ENCODE results near the gene ARPIN.
"Not testable (repeated sequence)": the region's sequence is repeated elsewhere in the genome, so short reads cannot be mapped to it uniquely, and the experiment has no call there.

Gene ARPIN

DNA sequence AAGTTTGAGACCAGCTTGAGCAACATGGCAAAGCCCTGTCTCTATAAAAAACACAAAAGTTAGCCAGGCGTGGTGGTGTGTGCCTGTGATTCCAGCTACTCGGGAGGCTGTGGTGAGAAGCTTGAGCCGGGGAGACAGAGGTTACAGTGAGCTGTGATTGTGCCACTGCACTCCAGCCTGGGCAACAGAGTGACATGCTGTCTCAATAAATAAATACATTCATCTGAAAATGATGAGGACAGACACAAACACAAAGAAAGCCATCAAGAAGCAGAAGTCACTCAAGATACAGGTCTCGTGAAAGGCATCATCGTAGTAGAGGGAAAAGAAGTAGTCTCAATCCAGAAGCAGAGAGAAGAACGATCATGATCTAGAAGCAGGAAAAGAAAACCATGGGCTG, 37.0 kb downstream of the ARPIN start:
- no peak for DNase-seq

DNA sequence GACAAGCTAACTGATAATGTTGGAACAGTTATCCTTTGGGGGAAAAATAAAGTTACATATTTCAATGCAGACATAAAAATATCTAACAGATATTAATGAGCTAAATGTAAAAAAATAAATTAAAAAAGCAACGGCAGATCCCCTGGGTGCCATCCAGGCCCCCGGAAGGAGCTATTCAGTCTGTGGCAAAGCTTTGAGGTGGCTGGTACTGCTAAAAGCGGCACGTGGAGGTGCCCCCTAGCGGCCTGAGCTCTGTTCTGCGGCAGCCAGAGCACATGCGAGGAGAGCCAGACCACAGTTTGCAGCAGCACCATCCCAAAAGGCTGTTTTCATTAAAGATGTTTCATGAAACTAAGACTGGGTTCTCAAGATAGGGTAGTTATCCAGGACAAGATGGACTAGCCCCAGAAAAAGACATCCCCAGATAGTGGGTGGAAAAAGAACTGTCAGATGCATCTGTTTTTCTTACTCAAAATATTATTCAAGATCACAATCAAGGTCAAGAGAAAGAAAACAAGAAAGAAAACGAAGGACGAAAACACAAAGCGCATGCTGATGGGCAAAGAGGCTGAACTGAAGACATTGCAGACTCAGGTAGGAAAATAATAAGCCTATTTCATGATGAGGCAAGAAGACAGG, 37.7 kb downstream of the ARPIN start:
- DNase-seq = peak; percentile 91

DNA sequence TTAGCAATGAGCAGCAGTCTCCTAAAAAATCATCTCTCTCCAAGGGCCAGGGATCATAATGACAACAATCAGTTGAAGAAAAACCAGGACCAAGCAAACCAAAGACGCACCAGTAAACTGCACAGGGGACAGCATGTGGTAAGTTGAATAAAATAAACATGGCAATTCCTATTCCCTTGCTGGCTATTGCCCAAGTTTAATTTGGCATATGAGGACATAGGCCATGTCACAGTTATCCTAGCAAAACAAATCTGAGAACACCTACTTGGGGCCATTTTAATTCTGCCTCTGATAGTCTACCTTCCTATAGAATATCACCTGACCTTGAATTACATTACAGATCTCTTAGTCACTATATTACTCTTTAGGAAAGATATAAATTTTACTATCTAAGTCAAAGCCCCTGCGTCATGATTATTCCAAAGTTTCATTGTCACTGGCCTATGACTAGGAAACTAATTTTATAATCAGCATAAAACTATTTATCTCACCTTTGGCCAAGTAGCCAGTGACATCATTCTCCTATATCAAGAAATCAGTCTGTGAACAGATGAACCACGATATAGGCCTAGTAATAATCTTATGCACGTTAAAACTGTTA, 42.0 kb downstream of the ARPIN start:
- DNase-seq = no peak

DNA sequence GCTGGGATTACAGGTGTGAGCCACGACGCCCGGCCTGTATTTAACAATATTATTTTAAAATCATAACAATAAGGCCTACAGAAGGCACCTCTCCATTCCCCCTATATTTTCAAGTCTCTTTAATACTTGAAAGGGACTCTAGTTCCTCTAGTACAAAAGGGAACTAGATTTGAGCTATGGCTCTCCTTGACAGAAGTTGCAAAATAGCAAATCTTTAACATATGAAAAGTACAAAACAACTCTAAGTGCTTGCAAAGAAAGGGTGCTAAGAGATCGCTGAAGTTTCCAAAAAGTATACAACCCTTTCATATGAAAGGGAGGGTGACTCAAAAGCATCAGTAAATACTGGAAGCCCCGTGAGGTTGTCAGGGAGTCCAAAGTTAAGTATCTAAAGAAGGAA, 42.7 kb downstream of the ARPIN start:
- no peak for DNase-seq

DNA sequence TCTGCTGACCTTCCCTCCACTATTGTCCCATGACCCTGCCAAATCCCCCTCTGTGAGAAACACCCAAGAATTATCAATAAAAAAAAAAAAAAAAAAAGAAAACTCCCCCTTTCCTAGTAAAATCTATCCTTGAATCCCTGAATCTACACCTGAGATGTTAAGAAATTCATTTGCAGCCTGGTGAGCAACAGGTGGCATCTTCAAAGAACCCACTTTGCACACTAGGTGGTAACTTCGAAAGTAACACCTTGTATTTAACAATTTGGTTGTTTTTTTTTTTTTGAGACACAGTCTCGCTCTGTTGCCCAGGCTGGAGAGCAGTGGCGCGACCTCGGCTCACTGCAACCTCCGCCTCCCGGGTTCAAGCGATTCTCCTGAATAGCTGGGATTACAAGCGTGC, 43.3 kb downstream of the ARPIN start:
- not testable (repeated sequence) for DNase-seq

DNA sequence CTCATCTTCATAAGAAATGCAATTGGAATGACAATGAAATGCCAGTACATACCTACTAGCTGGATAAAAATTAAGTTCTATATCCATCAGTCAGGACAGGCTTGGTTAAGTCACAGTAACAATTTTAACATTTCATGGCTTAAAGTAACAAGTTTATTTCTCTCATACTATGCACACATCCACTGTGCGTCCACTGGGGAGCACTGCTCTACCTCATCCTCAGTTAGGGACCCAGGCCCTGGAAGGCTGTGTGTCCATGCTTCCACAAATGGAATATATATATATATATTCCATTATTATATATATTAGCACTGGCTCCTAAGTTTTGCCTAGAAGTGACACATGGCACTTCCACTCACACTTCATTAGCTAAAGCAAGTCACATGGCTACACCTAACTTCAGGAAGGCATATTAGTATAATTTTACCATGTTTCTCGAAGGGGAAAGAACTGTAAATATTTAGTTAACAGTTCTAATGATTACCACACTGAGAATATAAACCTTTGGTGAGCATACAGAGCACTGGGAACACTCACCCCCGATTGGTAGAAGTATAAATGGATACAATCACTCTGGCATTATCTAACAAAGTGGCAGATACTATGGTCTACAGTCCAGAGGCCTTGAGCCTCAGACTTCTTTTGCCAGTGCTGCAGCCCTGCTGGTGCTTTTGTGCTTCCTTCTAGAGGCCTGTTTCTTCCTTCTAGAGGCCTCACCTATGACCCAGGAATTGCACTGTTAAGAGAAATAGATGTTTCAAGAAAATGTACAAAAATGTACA, 47.6 kb downstream of the ARPIN start:
- no peak for DNase-seq

DNA sequence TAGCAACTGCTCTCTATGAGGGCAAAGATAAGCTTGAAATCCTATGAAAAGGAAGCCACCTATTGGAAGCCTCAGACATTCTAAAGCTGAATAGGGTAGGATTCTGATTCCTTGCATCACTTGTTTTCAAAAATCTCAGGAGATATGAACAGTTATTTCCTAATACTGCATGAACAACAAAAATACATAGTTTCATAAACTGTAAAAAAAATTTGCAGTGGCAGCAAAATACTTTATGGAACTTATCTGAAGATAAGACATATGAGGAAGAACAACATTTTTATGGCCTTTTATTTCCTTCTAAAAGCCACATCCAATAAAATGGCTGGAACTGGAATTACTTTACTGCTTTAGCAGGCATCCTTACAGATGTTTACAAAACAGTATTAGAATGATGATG, 48.8 kb downstream of the ARPIN start:
- no peak for DNase-seq

DNA sequence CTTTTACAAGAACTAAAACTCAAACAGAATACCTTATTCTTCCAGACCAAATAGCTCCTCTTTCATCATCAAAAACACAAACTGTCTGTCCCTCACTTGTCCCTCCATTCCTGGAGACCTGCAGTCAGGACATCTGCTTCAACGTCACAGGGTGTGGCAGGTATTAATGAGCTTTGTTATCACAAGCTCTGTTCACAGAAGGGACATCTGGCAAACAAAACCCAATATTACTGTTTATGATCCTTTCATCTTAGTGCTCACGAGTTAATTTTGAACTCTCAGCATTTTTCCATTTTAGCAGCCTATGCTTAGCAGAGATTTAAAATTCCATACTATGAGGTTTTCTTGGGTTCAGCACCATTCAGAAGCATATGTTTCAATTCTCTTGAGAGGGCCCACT, 51.9 kb downstream of the ARPIN start:
- no peak for DNase-seq

DNA sequence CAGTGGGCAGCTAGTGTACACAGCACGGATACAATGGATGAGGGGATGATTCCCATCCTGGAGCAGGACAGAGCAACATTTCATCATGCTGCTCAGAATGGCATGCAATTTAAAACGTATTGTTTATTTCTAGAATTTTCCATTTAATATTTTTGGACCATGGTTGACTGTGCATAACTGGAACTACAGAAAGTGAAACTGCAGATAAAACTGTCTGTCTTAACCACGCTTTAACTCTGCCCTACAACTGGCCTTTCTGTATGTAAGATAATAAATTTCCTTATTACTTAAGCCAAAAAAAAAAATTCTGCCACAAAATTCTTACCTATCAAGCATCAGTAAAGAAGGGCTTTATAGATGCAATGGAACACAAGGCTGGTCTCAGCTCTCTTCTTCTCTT, 52.3 kb downstream of the ARPIN start:
- no peak for DNase-seq

DNA sequence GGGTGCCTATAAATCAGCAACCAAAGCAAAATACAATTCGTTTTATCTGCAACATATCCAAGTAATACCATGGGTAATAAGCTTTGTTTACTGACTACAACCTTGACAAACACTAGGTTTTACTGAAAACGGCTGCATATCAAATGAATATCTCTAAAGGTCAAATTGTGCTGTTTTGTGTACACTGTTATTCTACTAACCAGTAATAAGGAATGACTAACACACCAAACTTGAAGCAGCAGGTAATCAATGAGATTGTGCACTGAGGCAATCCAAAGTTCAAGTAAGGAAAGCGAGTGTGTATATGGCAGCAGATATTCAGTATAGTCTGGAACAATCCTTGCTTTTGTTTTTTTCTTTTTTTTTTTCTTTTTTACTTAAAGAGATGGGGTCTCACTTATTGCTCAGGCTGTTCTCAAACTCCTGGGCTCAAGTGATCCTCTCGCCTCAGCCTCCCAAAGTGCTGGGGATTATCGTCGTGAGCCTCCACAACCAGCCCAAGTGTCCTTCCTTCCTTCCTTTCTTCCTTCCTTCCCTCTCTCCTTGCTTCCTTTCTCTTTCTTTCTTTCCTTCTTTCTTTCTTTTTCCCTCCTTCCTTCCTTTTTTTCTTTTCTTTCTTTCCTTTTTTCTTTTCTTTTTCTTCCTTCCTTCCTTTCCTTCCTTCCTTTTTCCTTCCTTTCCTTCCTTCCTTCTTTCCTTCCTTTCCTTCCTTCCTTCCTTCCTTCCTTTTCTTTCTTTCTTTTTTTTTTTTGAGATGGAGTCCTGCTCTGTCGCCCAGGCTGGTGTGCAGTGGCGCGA, 53.9 kb downstream of the ARPIN start:
- DNase-seq = no peak

DNA sequence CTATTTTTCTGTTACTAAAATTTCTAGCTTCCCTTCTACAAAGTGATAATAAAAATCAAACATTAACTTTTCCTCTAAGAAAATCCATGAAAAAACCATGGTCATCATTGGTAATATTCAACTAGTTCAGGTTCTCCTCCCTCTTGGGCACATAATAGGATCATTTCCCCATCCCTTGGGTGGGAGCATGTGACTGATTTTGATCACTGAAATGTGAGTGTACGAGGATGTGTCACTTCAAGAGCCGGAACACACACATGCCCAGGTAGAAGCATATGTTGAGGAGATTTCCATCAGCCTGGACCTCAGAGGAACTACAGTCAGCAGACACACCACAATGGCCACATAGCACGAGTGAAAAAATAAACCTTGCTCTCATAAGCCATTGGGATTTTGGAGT, 55.1 kb downstream of the ARPIN start:
- DNase-seq = no peak

DNA sequence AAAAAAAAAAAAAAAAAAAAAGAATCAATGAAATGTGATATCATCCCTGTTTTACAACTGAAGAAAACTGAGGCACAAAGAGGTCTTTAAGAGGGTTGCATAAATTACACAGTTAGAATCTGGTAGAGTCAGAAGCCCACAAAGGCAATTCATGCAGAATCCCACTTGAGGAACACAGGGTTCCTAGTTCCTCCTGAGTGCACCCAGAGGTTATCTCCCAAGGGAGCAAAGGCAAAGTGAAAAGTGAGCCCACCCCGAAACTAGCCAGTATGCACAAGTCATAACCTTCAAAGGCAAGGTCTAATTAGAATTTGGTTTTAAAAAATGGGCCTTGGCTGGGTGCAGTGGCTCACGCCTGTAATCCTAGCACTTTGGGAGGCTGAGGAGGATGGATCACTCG, 56.8 kb downstream of the ARPIN start:
- no peak for DNase-seq

DNA sequence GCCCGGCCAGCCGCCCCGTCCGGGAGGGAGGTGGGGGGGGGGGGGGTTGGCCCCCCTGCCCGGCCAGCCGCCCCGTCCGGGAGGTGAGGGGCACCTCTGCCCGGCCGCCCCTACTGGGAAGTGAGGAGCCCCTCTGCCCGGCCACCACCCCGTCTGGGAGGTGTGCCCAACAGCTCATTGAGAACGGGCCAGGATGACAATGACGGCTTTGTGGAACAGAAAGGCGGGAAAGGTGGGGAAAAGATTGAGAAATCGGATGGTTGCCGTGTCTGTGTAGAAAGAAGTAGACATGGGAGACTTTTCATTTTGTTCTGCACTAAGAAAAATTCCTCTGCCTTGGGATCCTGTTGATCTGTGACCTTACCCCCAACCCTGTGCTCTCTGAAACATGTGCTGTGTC, 57.9 kb downstream of the ARPIN start:
- DNase-seq = not testable (repeated sequence)

DNA sequence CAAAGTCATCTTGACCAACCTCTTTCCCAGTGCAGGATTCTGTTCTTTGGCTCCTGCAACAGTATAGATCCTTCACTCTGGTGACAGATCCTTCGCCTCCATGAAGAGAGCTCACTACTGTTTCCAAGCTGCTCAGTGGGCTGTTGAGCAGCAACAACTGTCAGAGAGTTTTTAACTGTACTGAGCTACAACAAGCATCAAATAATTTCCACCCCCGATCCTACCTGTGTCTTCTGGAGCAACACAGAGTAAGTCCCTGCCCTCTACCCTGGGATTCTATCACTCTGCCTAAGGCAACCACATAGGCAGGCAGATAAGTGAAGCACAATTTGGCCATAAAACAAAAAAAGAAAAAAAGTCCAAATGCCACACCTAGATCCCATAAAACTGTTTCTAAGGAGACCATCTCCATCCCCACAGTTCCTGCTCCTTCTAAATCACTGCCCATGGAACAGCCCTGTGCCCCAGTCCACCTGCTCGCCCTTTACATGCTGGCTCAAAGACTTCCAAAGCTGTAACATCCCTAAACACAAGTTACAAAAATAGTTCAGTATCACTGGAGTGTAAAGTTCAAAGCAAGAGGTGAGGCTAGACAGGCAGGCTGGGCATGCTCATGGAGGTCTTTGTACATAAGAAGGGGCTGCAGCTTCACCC, 60.3 kb downstream of the ARPIN start:
- no peak for DNase-seq

DNA sequence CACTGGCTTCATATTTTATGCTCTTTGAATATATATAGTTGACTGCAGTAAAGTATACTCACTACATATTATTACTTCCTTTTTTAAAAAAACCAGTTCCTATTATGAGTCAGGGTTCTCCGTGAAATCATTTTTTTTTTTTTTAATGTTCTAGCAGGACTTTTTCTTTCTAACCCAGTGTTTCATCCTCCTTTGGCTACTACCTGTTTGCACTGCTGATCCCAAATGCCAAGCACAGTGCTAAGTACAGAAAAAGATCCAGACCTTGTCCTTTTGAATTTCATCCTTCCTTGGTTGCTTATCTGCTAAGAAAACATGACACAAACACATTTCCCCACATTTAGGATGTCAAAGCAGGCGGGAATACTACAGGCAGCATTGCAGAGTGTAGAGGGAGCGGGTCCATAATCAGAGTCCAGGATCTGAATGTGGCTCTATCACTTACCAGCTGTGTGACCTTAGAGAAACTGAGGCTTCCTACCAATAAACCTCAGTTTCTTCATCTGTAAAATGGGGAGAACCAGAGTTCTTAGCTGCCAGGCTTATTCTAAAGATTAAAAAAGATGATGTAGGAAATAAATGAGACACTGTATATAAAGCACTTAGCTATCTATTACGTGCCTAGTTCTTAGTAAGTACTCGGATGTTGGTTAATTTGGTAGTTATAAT, 60.9 kb downstream of the ARPIN start:
- no peak for DNase-seq

DNA sequence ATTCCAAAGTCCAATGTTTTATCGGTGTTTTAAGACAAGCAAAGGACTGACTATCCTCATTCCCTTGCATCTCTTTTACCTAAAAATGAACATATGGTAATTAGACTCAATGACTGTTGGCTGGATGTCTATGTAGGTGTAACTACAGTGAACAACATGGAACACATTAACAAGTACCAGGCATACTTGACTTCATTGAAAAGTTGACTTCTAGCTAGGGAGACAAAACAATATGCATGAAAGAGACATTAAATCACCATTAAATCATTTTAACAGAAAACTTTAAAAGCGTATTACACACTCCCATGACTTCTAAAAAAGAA, 63.8 kb downstream of the ARPIN start:
- no peak for DNase-seq

DNA sequence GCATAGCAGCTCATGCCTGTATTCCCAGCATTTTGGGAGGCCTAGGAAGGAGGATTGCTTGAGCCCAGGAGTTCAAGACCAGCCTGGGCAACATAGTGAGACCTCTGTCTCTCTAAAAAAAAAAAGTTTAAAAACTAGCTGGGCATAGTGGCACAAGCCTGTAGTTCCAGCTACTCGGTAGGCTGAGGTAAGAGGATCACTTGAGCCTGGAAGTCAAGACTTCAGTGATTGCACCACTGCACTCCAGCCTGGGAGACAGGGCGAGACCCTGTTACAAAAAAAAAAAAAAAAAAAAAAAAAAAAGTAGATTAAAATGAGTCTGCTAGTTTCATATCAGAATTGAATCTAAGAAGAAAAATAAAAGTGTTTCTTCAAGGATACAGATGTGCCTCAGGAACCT, 65.7 kb downstream of the ARPIN start:
- no peak for DNase-seq

DNA sequence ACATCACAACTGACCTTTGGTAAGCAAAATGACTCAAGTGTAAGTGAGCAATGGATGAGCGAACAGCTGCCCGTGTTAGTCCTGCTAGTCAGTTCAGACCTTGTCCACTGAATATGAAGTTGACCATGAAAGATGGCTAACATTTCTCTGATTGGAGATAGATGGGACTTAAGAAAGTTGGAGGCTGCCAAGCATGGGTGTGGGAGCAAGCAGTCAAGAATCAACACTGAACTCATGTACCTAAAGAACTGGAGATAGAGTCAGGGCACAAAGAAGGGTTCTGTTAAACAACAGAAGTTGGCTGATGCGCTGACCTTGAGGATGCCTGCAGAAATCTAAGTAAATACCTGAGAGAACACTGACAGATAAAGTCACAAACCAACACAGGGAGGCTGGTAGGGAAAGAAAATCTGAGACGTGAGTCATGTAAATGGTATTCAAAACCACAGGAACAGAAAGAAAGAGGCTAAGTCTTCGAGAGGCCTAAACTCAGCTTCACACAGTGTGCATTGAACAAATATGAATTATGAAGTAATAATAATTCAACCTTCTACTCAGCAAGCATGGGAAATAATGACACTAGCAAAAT, 67.4 kb downstream of the ARPIN start:
- DNase-seq = no peak
